ENCODE results near the gene CLCN6. TPM values are rescaled to one million over a fixed set of nuclear protein-coding genes. Genes with fewer than 3 reads are reported as not detected.

CLCN6 gene
- polyA plus RNA-seq, 3 donors: 3.8 to 37.1 (median 4.2) TPM

DNA sequence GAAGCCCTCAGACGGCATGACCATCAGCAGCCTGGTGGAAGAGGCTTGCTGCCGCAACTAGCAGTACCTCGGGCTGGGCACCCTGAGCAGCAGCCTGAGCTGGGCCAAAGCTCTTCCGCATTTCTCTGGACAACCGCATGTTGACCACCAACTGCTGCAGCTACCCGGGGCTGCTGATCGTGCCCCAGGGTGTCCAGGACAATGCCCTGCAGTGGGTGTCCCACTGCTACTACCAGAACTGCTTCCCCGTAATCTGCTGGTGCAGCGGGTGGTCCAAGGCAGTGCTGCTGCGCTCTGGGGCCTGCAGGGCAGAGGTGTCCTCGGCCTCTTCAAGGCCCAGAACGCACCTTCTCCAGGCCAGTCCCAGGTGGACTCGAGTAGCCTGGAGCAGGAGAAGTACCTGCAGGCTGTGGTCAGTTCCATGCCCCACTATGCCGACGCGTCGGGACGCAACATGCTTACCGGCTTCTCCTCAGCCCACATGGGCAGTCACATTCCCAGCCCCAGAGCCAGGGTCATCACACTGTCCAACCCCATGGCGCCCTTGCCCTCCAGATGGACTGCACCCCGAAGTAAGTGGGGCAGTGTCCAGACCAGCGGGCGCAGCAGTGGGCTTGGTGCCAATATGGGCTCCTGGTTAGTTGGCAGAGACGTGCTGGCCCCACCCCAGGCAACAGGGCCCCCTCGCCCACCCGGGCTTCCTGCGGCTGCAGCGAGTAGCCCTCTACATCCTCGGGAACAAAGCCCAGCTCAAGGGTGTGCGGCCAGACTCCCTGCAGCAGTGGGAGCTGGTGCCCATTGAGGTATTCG is 72.3 kb downstream of the CLCN6 start:
- H2AFZ ChIP-seq (ENCODE audit: insufficient read depth, low read depth, low read length, poor library complexity, severe bottlenecking): no peak overlapping the region
- H3K9ac ChIP-seq (ENCODE audit: insufficient read depth, low read length, poor library complexity, severe bottlenecking): no peak overlapping the region
- no peak for TF ChIP-seq CTCF (IDR thresholded peaks at IDR 0.05)
- no peak overlapping the region for H3K4me3 Mint-ChIP-seq
- no peak overlapping the region for H3K4me2 ChIP-seq (replicated peaks; ENCODE audit: extremely low read depth, low read length, poor library complexity, severe bottlenecking)
- peak overlapping the region in 1 of 7 donors; percentile 59 for H3K27ac Mint-ChIP-seq
- no peaks in the 10 kb centered on the region for H3K9me3 Mint-ChIP-seq
- H3K9me3 ChIP-seq (replicated peaks in 1 of 2; ENCODE audit: control insufficient read depth in 1 of 2, insufficient read depth in 1 of 2, low read length in 2 of 2): no peaks in the 10 kb centered on the region
- intact Hi-C loops (cut with micrococcal nuclease): no loop called here
- H3K36me3 ChIP-seq (replicated peaks in 1 of 2; ENCODE audit: control insufficient read depth in 1 of 2, insufficient read depth in 2 of 2, low read length in 2 of 2): no peaks in the 10 kb centered on the region
- H3K79me2 ChIP-seq (ENCODE audit: insufficient read depth, low read length): no peaks in the 10 kb centered on the region
- H3K27ac ChIP-seq (ENCODE audit: low read depth in 1 of 2, low read length in 2 of 2): no peak overlapping the region
- H3K4me1 ChIP-seq (ENCODE audit: control insufficient read depth in 1 of 2, insufficient read depth in 2 of 2, low read length in 2 of 2): peaks cover 0 to 7% of the 10 kb centered on the region in 2 donors
- peaks cover 6% of the 10 kb centered on the region for H3K4me1 Mint-ChIP-seq
- H3K27me3 Mint-ChIP-seq (ENCODE audit: low read depth in 3 of 3): peaks cover 2 to 5% (median 2%) of the 10 kb centered on the region in 3 donors
- no peaks in the 10 kb centered on the region for H3K36me3 Mint-ChIP-seq
- DNase-seq: no peak
- H3K4me3 ChIP-seq (replicated peaks in 1 of 3; ENCODE audit: low read depth in 2 of 3, low read length in 3 of 3): no peak overlapping the region
- H4K20me1 ChIP-seq (ENCODE audit: insufficient read depth, low read length): no peaks in the 10 kb centered on the region
- 94% methylated on average over 31 of the region's 31 CpGs for WGBS (ENCODE audit: insufficient coverage)
- H3K27me3 ChIP-seq (ENCODE audit: control insufficient read depth in 2 of 2, insufficient read depth in 2 of 2, low read length in 2 of 2): no peaks in the 10 kb centered on the region

DNA sequence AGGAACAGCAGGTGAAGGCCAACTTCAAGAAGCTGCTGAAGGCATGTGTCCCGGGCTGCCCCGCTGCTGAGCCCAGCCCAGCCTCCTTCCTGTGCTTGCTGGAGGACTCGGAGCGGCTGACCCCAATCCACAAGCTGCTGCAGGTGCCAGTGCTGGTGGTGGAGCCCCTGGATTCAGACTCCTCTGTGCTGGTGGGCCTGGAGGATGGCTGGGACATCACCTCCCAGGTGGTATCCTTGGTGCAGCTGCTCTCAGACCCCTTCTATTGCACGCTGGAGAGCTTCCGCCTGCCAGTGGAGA is 72.8 kb downstream of the CLCN6 start:
- no peak overlapping the region for H3K4me2 ChIP-seq (replicated peaks; ENCODE audit: extremely low read depth, low read length, poor library complexity, severe bottlenecking)
- no peaks in the 10 kb centered on the region for H3K36me3 Mint-ChIP-seq
- no peaks in the 10 kb centered on the region for H3K36me3 ChIP-seq (replicated peaks in 1 of 2; ENCODE audit: control insufficient read depth in 1 of 2, insufficient read depth in 2 of 2, low read length in 2 of 2)
- no peaks in the 10 kb centered on the region for H3K27me3 ChIP-seq (ENCODE audit: control insufficient read depth in 2 of 2, insufficient read depth in 2 of 2, low read length in 2 of 2)
- no peak overlapping the region for H3K27ac ChIP-seq (ENCODE audit: low read depth in 1 of 2, low read length in 2 of 2)
- H3K4me3 Mint-ChIP-seq: no peak overlapping the region
- no peak overlapping the region for H2AFZ ChIP-seq (ENCODE audit: insufficient read depth, low read depth, low read length, poor library complexity, severe bottlenecking)
- no peaks in the 10 kb centered on the region for H3K9me3 Mint-ChIP-seq
- H3K4me1 Mint-ChIP-seq: peaks cover 7% of the 10 kb centered on the region
- no peaks in the 10 kb centered on the region for H3K9me3 ChIP-seq (replicated peaks in 1 of 2; ENCODE audit: control insufficient read depth in 1 of 2, insufficient read depth in 1 of 2, low read length in 2 of 2)
- peaks cover 2 to 5% (median 2%) of the 10 kb centered on the region in 3 donors for H3K27me3 Mint-ChIP-seq (ENCODE audit: low read depth in 3 of 3)
- WGBS (ENCODE audit: insufficient coverage): 90% methylated on average over 6 of the region's 6 CpGs
- no peak for DNase-seq
- intact Hi-C loops (cut with micrococcal nuclease): no loop called here
- no peaks in the 10 kb centered on the region for H4K20me1 ChIP-seq (ENCODE audit: insufficient read depth, low read length)
- no peaks in the 10 kb centered on the region for H3K79me2 ChIP-seq (ENCODE audit: insufficient read depth, low read length)
- H3K9ac ChIP-seq (ENCODE audit: insufficient read depth, low read length, poor library complexity, severe bottlenecking): no peak overlapping the region
- H3K4me3 ChIP-seq (replicated peaks in 1 of 3; ENCODE audit: low read depth in 2 of 3, low read length in 3 of 3): no peak overlapping the region
- H3K27ac Mint-ChIP-seq: no peak overlapping the region
- H3K4me1 ChIP-seq (ENCODE audit: control insufficient read depth in 1 of 2, insufficient read depth in 2 of 2, low read length in 2 of 2): peaks cover 0 to 7% of the 10 kb centered on the region in 2 donors
- TF ChIP-seq CTCF (IDR thresholded peaks at IDR 0.05): no peak

All from CD14-positive monocyte (primary cell).